ENCODE results near the gene AP2B1.

- no peak for TF ChIP-seq POLR2A (IDR thresholded peaks at IDR 0.05)
- no peak for TF ChIP-seq CTCF (IDR thresholded peaks at IDR 0.05)
These were observed 146.2 kb downstream of the AP2B1 start for GRCh38 chr17:35733366-35733765.

Measured in right lobe of liver (tissue), 4 donors.